ENCODE measurements around the gene TXLNG. TPM values are rescaled to one million over a fixed set of nuclear protein-coding genes. Genes with fewer than 3 reads are reported as not detected.

Gene TXLNG
- total RNA-seq, 4 donors from 2014 or later, result 6.4 to 14.9 (median 10.9) TPM

GRCh38 chrX:16882702-16883486 lies 96.6 kb downstream of the TXLNG start:
- TF ChIP-seq CTCF (IDR thresholded peaks at IDR 0.05), result peak; percentile 18 to 59 (median 54)
- TF ChIP-seq POLR2A (IDR thresholded peaks at IDR 0.05), result no peak
- Histone ChIP-seq H3K36me3 (no peaks in the 10 kb centered on the region), H3K27ac (peak overlapping the region; percentile 63 to 78 (median 72)), H3K4me3 (peak overlapping the region; percentile 20 to 61 (median 45)), H3K27me3 (no peaks in the 10 kb centered on the region), H3K4me1 (peaks cover 0 to 13% (median 0%) of the 10 kb centered on the region in 3 donors), H3K9me3 (no peaks in the 10 kb centered on the region)
- 0 to 20% methylated on average over 12 to 17 of the region's 27 CpGs for WGBS, 2 donors
- intact Hi-C loops (cut with DNase I), result loop anchor here (10.0 kb wide), 1 partner anchor 162 kb away; no protein-coding TSS in a partner anchor
- DNase-seq, result peak; percentile 8

- Histone ChIP-seq H3K9me3 (no peaks in the 10 kb centered on the region), H3K4me3 (no peak overlapping the region), H3K36me3 (no peaks in the 10 kb centered on the region), H3K27me3 (no peaks in the 10 kb centered on the region), H3K27ac (peak overlapping the region in 2 of 4 donors; percentile 71 to 78), H3K4me1 (peaks cover 0 to 13% (median 0%) of the 10 kb centered on the region in 3 donors)
- no peak for DNase-seq
- TF ChIP-seq CTCF (IDR thresholded peaks at IDR 0.05) (no peak), POLR2A (IDR thresholded peaks at IDR 0.05) (no peak)
- WGBS, 2 donors, result 36 to 67% methylated on average over 3 of the region's 3 CpGs
- intact Hi-C loops (cut with DNase I), result loop anchor here (10.0 kb wide), 1 partner anchor 161 kb away; no protein-coding TSS in a partner anchor
These were observed 97.2 kb downstream of the TXLNG start for GRCh38 chrX:16883487-16883804.

GRCh38 chrX:16885628-16886027 lies 99.4 kb downstream of the TXLNG start:
- WGBS, 2 donors, result 83 to 85% methylated on average over 1 of the region's 1 CpG
- no peak for DNase-seq
- Histone ChIP-seq H3K27me3 (no peaks in the 10 kb centered on the region), H3K4me3 (no peak overlapping the region), H3K27ac (no peak overlapping the region), H3K36me3 (no peaks in the 10 kb centered on the region), H3K9me3 (no peaks in the 10 kb centered on the region), H3K4me1 (peaks cover 0 to 13% (median 0%) of the 10 kb centered on the region in 3 donors)
- no peak for TF ChIP-seq CTCF (IDR thresholded peaks at IDR 0.05)
- TF ChIP-seq POLR2A (IDR thresholded peaks at IDR 0.05), result no peak
- intact Hi-C loops (cut with DNase I), result loop anchor here (10.0 kb wide), 1 partner anchor 159 kb away; no protein-coding TSS in a partner anchor

- Histone ChIP-seq H3K4me3 (no peak overlapping the region), H3K27me3 (no peaks in the 10 kb centered on the region), H3K27ac (no peak overlapping the region), H3K36me3 (no peaks in the 10 kb centered on the region), H3K9me3 (no peaks in the 10 kb centered on the region), H3K4me1 (peaks cover 0 to 4% (median 0%) of the 10 kb centered on the region in 3 donors)
- peak; percentile 14 for DNase-seq
- 10 to 16% methylated on average over 8 to 9 of the region's 9 CpGs for WGBS, 2 donors
- TF ChIP-seq POLR2A (IDR thresholded peaks at IDR 0.05) (no peak), CTCF (IDR thresholded peaks at IDR 0.05) (peak; percentile 54 to 80 (median 76))
- intact Hi-C loops (cut with DNase I), result no loop called here
These were observed 106.5 kb downstream of the TXLNG start for GRCh38 chrX:16892504-16893362.

Small RNAs within 50 kb of the gene (small RNA-seq; reads per million reads assigned to genes)
- 0 reads per million in 4 donors for gene RNU4-6P
- gene RNU7-56P, result 0 reads per million in 4 donors
- 0 reads per million in 4 donors for gene RPL12P49

Other genes starting within 250 kb of the TXLNG start
- gene S100G, start 136.3 kb upstream of the TXLNG start, total RNA-seq, result not detected
- 1 to 10 TPM; 4.1 to 9.7 (median 6.3) TPM for gene CTPS2, start 73.8 kb upstream of the TXLNG start, total RNA-seq
- 10 to 100 TPM; 16.2 to 22.8 (median 18.2) TPM for gene SYAP1, start 66.9 kb upstream of the TXLNG start, total RNA-seq
- gene RBBP7, start 83.9 kb downstream of the TXLNG start, total RNA-seq, result 10 to 100 TPM; 41.1 to 91.9 (median 74.1) TPM
- gene REPS2, start 160.2 kb downstream of the TXLNG start, total RNA-seq, result 10 to 100 TPM in 1 of 4 donors, 1 to 10 TPM in 1, under 1 TPM in 2; 0.97 to 12.8 (median 3.0) TPM